DND-41 (cell line): ENCODE results near the gene IL1RAPL2.

Experiments
- EZH2 ChIP-seq: IDR thresholded peaks from 3 replicates; pipeline ENCODE4 v1.6.1; 2012; ENCODE audit warnings: borderline replicate concordance, low read depth, mild to moderate bottlenecking, moderate library complexity, low read length, inconsistent platforms; ENCODE audit not compliant: severe bottlenecking
- TF ChIP-seq, protein P1 (sequence below): IDR thresholded peaks from 2 replicates; pipeline ENCODE4 v1.5.1; 2012; ENCODE audit warnings: borderline replicate concordance, low read length, moderate library complexity, mild to moderate bottlenecking; ENCODE audit not compliant: poor library complexity, severe bottlenecking; ENCODE audit errors: extremely low read depth

DNA sequence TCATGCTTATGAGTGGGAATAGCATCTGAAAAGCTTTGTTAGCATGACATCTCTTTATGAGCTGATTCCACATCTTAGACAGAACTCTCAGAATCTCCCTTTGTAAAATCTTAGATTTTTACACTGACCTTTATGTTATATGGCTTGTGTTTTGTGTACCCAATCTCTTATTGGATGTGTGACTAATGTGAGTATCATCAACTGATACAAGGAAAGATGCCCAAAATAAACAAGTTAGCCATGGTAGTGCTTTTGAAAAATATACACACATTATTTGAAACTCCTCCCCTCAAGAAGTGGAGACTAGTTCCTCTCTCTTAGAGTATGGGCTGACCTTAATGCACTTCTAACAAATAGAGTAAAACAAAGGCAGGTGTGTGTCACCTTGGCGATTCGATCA is 1096.2 kb downstream of the IL1RAPL2 start:
- TF ChIP-seq EZH2: no peak
- TF ChIP-seq, protein P1, sequence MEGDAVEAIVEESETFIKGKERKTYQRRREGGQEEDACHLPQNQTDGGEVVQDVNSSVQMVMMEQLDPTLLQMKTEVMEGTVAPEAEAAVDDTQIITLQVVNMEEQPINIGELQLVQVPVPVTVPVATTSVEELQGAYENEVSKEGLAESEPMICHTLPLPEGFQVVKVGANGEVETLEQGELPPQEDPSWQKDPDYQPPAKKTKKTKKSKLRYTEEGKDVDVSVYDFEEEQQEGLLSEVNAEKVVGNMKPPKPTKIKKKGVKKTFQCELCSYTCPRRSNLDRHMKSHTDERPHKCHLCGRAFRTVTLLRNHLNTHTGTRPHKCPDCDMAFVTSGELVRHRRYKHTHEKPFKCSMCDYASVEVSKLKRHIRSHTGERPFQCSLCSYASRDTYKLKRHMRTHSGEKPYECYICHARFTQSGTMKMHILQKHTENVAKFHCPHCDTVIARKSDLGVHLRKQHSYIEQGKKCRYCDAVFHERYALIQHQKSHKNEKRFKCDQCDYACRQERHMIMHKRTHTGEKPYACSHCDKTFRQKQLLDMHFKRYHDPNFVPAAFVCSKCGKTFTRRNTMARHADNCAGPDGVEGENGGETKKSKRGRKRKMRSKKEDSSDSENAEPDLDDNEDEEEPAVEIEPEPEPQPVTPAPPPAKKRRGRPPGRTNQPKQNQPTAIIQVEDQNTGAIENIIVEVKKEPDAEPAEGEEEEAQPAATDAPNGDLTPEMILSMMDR: no peak
